Measurements from ENCODE around the gene SNAP23. TPM values are rescaled to one million over a fixed set of nuclear protein-coding genes. Genes with fewer than 3 reads are reported as not detected.

Gene SNAP23
- total RNA-seq, 1 experiment from 2014 or later: 31.2 TPM

DNA sequence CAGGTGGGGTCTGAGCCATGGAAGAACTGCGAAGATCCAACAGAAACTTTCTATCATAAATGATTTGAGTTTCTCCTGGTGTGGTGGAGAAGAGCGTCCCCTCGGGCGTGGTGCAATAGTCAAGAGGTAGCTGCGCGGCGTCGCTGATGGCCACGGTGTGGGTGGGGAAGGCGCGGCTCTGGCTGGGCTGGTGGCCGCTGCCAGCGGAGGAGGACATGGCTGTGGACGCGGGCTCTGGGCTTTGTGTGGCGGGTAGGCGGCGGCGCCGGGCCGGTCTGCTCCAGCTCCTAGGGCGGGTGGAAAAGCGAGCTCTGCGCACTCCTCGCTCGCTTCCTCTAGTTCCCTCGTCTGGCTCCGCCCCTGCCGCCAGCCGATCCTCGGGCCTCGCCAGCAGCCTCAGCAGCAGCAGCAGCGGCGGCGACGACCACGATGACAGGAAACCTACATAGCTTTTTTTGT is 85.9 kb downstream of the SNAP23 start:
- H3K4me1 ChIP-seq (ENCODE audit: control insufficient read depth in 1 of 2, insufficient read depth in 2 of 2, low read length in 2 of 2): peaks cover 7 to 14% of the 10 kb centered on the region in 2 experiments

More for the DNA sequence above, 85.9 kb downstream of the SNAP23 start:
- CTCF ChIA-PET: interaction anchor here (1.0 kb wide), 1 partner anchor 11 kb away, joined by 8 read pairs; no protein-coding TSS in a partner anchor
- Histone ChIP-seq H3K36me3 (ENCODE audit: control insufficient read depth in 1 of 2, insufficient read depth in 2 of 2, low read length in 2 of 2) (no peaks in the 10 kb centered on the region), H3K79me2 (ENCODE audit: insufficient read depth, low read length) (peaks cover 4% of the 10 kb centered on the region; the same call in 1 of the 2 replicates), H3K27ac (ENCODE audit: low read depth, low read length) (no peak overlapping the region), H3K9me3 (ENCODE audit: control insufficient read depth in 1 of 2, insufficient read depth in 1 of 2, low read depth in 1 of 2, low read length in 2 of 2) (no peaks in the 10 kb centered on the region), H3K9me2 (ENCODE audit: insufficient read depth) (no peaks in the 10 kb centered on the region), H2AFZ (ENCODE audit: low read depth, low read length, poor library complexity, severe bottlenecking) (no peak overlapping the region), H3K4me3 (replicated peaks in 1 of 2; ENCODE audit: low read depth in 1 of 2, low read length in 2 of 2) (peak overlapping the region; percentile 49 to 58), H3K27me3 (ENCODE audit: insufficient read depth, low read length) (no peaks in the 10 kb centered on the region; the same call in 1 of the 2 replicates), H3K4me2 (ENCODE audit: low read length) (peak overlapping the region; percentile 81), H4K20me1 (ENCODE audit: insufficient read depth) (no peaks in the 10 kb centered on the region), H3K9ac (ENCODE audit: low read length) (peak overlapping the region; percentile 57)
- BruUV-seq (replicated peaks): no TSS peak
- TF ChIP-seq CBX3 (IDR thresholded peaks at IDR 0.05; ENCODE audit: low read depth): 0 out of 2 replicates have a peak, but pooled peaks have one; percentile 27
- TF ChIP-seq, protein P1, sequence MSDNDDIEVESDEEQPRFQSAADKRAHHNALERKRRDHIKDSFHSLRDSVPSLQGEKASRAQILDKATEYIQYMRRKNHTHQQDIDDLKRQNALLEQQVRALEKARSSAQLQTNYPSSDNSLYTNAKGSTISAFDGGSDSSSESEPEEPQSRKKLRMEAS (IDR thresholded peaks at IDR 0.05): peak; percentile 57; the same call in 1 of the 2 replicates
- peak; percentile 60 for TF ChIP-seq POLR2AphosphoS5 (IDR thresholded peaks at IDR 0.05; ENCODE audit: low read depth, low read length)
- no peak for TF ChIP-seq SIN3A (IDR thresholded peaks at IDR 0.05; ENCODE audit: low read depth)
- RAD21 ChIA-PET (ENCODE audit: low non-redundant PET in 1 of 2, low total read pairs in 2 of 2, uncharacterized antibody in 2 of 2, unreplicated experiment in 2 of 2): no interaction called here
- POLR2A ChIA-PET: interaction anchor here (0.6 to 2.4 kb wide), 3 partner anchors 9 to 12 kb away, joined by 3 to 8 read pairs (median 4); no protein-coding TSS in a partner anchor
- intact Hi-C loops (cut with micrococcal nuclease): no loop called here
- ATAC-seq (peak; percentile 99), DNase-seq (ENCODE audit: low read depth, low spot score) (no peak)

Other genes with a start within 250 kb of the SNAP23 start
- 13.1 TPM for gene GANC, start 222.4 kb upstream of the SNAP23 start, total RNA-seq (2021; ENCODE audit: unreplicated experiment)
- 44.0 TPM for gene TMEM87A, start 222.2 kb upstream of the SNAP23 start, total RNA-seq (2021; ENCODE audit: unreplicated experiment)
- 1.8 TPM for gene CAPN3, start 136.1 kb upstream of the SNAP23 start, total RNA-seq (2021; ENCODE audit: unreplicated experiment)
- gene ZNF106, start 4.5 kb upstream of the SNAP23 start, total RNA-seq (2021; ENCODE audit: unreplicated experiment): 28.5 TPM
- 16.6 TPM for gene LRRC57, start 53.2 kb downstream of the SNAP23 start, total RNA-seq (2021; ENCODE audit: unreplicated experiment)
- gene HAUS2, start 53.2 kb downstream of the SNAP23 start, total RNA-seq (2021; ENCODE audit: unreplicated experiment): 39.8 TPM
- 5.0 TPM for gene STARD9, start 80.0 kb downstream of the SNAP23 start, total RNA-seq (2021; ENCODE audit: unreplicated experiment)
- gene CDAN1, start 241.5 kb downstream of the SNAP23 start, total RNA-seq (2021; ENCODE audit: unreplicated experiment): 22.4 TPM